ENCODE measurements around the gene PRRT1.

GRCh38 chr6:32194825-32195651 lies 43.3 kb upstream of the PRRT1 start:
- TF ChIP-seq CTCF (optimal IDR thresholded peaks at IDR 0.05 in 1 of 3, IDR thresholded peaks at IDR 0.05 in 1 of 3, conservative IDR thresholded peaks at IDR 0.05 in 1 of 3; ENCODE audit: extremely low read depth in 1 of 3, insufficient read depth in 2 of 3, low read length in 3 of 3) (peak; percentile 54 to 76 (median 63)), EZH2 (IDR thresholded peaks at IDR 0.05; ENCODE audit: low read length) (no peak)
